Activated CD4-positive, alpha-beta T cell treated with anti-CD3 and anti-CD28 coated beads, Interleukin-10, Interleukin-2, amounts not matched to agents 100 ng/mL and 50 ng/mL, durations not matched to agents 16 hours and 8 hours (primary cell): Measurements from ENCODE around the gene HEATR5B.
"Not testable (repeated sequence)": the region's sequence is repeated elsewhere in the genome, so short reads cannot be mapped to it uniquely, and the experiment has no call there.

ENCODE experiments used
- DNase-seq: peaks from one replicate; pipeline ENCODE4 v3.0.0-alpha.2; 2020

The HEATR5B gene

DNA sequence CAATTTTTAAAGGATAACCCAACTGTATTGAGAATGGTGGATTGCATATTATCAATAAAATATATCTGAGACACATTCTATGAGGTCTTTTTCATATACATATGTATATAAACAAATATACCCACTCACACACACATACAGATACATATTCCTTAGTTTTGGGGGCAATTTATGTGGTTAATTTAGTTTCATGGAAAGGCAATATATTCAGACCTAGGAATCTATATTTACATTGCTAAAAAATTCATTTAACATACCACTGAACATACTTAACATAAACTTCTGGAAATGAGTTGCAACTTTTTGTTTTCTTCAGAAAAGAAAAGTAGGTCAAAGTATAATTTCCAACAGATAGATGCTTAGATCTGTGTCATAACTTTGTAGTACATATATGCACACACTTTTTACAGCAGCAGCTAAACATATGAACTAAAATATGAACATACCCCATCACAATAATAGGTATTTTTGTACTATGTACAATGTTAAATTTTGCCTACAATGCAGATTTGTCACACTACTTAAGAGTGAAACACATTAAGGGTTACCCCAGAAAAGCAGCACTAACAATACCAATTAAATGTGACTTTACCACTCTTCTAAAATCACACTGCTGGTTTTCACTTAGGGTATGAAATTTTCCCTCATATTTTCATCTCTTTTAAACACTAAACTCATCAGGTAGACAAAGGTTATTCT lies 23.0 kb downstream of the HEATR5B start:
- DNase-seq = no peak

DNA sequence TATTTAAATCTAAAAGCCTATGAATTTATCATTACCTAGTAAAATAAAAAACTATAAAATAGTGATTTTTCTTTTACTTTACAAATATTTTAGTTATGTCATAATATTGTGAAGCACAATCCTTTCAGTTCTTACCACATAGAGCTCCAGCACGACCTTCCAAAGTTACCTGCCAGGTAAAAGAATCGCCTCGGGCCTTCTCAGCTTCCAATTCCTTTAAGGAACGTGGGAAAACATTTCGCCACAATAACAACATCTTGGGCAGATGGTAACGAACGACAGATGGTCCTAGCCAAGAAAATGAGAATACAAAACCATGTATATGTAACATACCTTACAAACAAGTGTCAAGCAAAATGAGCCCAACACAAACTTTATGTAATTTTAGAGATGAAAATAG lies 23.7 kb downstream of the HEATR5B start:
- no peak for DNase-seq

- DNase-seq = no peak
Observed at GRCh38 chr2:37059841-37060240, 24.3 kb downstream of the HEATR5B start.

- DNase-seq = no peak
Observed at GRCh38 chr2:37052600-37053332, 31.4 kb downstream of the HEATR5B start.

DNA sequence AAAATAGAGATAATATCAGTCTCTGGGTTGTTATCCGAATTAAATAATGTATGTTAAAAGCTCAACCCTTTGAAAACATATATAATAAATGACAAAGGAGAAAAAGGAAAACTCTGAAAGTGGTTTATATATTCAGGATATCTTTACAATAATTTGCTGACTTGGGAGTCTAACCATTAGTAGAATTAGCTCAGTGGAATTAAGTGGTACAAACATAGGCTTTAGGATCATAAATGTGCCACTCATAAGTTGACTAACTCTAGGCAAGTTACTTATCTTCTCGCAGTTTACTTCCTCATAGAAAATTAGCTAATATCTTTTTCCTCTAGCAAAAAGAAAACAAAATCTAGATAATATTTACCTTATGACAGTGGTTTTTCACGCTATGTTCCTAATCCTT lies 44.6 kb downstream of the HEATR5B start:
- no peak for DNase-seq

DNA sequence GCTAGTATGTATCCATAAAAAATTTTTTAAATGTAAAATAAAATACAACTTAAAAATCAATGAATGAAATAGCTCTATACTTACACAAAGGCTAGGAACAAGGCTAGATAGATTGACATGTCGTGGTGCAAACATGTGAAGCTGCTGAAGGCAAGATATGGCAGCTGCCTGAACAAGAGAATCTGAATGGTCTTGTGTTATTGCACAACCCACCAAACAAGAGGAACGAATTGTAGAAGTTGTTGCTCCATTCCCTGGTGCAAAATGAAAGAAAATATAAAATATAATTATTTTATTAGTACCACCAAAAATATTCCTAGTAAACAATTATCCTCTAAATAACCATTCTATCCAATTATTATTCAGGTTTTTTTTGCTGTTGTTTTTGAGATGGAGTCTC lies 46.4 kb downstream of the HEATR5B start:
- DNase-seq = no peak

GRCh38 chr2:37029758-37030157 lies 54.4 kb downstream of the HEATR5B start:
- DNase-seq = no peak

- DNase-seq = peak; percentile 5
Observed at GRCh38 chr2:37026050-37026449, 58.1 kb downstream of the HEATR5B start.

DNA sequence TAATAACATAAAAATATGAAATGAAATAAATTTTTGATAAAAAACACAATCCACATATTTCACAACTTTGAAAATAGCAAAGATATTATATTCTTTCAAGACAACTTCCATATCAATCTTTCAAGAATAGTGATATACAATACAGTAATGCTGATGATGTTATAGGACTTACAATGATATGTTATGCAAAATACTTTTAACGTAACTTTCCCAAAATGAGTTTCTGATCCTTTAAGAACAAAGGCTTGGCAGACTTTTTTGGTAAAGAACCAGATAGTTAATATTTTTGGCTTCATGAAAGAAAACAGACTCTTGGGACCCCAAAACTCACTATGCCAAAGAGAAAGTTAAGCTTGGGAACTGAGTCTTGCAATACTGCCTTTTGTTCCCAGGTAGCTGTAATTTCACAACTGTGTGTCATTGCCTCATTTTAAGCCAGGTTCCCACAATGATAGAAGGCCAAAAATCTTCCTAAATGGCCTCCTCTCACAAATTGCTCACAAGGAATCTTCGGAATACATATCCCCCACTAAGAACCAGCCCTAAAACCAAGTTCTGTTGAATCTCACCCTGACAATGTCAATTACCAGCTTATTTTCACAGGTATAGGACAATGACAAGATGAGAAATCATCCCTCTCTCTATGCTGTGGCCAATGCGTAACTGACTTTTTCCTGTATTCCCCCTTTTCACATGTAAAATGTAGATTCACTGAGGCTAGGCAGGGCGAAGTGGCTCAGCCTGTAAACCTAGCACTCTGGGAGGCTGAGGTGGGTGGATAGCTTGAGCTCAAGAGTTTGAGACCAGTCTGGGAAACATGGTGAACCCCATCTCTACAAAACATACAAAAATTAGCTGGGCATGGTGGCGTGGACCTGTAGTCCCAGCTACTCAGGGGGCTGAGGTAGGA lies 63.0 kb downstream of the HEATR5B start:
- no peak for DNase-seq

DNA sequence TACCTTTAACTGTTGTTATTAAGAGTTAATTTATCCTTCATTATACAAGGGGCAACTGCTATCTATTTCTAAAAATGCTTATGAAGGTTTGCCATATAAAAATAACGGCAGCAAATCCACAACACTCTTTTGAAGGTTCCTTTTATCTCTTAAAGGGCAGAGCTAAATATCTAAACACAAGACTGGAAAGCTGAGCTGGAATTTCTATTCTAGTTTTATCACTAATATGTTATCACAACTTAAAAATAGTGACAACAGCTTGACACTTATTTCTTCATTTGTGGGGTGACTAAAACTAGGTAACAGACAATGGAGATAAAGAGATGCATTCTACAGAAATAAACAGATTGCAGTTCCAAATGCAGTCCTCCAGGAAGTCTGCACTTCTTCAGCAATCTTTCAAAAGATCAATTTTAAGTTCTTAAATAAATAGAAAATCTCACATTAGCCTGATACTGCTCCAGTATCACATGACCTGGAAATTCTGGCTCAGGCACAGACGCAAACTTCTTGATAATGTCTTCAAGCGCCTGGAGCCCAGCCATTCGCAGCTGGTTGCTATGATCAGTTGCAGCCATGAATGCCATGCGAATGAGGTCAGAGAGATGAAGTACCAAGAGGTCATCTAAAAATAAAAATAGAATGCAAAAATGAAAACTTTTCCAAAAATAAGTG lies 63.8 kb downstream of the HEATR5B start:
- no peak for DNase-seq

DNA sequence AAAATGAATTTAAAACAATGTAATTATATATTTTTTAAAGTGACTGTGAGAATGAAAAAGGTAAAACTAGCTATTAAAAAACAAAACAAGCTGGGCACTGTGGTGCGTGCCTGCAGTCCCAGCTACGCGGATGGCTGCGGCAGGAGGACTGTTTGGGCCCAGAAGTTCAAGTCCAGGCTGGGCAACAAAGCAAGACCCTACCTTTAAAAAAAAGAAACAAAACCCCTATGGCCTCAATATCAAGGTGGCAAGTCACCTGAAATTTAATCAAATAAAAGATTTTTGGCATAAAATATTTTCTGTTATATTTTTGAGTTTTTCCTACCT lies 70.9 kb downstream of the HEATR5B start:
- DNase-seq = no peak

- DNase-seq = no peak
Observed at GRCh38 chr2:37011130-37011529, 73.0 kb downstream of the HEATR5B start.

DNA sequence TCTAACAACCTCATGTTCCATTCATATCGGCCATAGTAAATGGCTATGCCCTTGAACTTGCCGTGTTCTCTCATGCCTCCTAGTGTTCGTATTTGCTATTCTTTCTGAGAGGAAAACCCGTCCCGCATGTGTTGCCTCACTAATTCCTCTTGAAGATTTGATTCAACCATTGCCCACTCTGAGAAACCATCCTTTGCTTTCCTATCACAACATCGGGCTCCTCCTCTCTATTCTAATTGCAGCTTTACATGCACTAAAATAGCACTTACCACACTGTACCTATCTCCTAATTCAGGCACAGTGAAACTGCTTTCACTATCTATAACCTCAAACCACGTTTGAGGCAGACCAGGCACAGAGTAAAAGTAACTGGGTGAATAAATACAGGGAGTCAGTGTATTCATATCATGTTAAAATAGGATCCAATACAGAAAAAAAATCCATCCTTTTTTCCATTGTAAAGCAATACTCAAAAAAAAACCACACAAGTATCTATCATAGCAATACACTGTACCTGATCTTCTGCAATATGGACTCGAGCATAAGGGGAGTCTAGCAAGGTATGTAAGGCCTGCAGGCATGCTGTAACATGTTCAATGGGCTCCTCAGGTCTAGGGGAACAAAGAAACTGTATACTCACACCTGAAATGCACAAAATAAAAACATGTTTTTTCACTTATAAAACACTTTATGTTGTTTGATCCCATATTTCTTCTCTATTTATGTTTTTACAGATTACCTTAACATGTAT lies 78.9 kb downstream of the HEATR5B start:
- peak; percentile 41 for DNase-seq

DNA sequence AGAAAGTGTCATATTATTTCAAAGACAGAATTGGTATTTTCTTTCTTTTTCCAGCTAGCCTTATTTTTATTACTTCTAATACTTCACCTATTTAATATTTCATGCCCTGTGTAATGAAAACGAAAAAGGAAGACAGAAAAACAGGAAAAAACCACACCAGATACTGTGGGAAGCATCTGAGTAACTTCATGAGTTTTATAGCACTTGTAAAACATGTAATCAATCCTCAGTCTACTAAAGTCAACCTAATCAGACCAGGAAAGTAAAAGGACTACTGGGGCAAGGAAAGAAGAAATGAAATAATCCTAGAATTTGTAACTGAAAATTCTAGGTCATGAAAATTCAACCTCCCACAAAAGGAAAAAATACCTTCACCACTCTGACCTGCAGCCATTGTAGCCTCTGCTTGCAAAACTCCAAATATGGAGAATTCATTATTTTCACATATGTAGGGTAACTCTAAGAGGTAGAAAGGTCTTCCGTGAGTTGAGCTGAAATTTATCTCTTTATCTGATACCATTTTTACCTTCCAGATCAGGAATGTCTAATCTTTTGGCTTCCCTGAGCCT lies 83.1 kb downstream of the HEATR5B start:
- DNase-seq = no peak

DNA sequence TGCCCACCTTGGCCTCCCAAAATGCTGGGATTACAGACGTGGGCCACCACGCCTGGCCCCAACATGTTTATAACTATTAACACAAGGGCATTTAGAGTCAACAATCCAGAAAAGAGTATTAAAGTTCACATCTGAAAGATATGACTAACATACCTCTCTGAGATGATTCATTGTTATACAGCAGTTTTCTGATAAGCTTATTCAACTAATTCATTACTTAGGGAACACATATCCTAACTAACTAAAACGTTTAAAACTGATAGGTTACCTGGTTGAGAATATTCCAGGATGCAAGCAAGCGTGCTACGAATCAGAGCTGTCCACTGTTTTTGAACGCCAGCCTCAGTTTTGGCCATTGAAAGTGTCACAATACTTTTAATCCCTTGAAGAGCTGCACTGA lies 83.9 kb downstream of the HEATR5B start:
- DNase-seq = no peak

DNA sequence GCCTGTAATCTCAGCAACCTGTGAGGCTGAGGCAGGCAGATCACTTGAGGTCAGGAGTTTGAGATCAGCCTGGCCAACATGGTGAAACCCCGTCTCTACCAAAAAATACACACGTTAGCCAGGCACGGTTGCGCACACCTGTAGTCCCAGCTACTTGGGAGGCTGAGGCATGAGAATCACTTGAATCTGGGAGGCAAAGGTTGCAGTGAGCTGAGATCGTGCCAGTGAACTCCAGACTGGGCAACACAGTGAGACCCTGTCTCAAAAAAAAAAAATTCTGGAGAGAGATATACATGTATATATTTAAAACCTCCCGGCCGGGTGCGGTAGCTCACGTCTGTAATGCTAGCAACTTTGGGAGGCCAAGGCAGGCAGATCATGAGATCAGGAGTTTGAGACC lies 84.8 kb downstream of the HEATR5B start:
- not testable (repeated sequence) for DNase-seq

DNA sequence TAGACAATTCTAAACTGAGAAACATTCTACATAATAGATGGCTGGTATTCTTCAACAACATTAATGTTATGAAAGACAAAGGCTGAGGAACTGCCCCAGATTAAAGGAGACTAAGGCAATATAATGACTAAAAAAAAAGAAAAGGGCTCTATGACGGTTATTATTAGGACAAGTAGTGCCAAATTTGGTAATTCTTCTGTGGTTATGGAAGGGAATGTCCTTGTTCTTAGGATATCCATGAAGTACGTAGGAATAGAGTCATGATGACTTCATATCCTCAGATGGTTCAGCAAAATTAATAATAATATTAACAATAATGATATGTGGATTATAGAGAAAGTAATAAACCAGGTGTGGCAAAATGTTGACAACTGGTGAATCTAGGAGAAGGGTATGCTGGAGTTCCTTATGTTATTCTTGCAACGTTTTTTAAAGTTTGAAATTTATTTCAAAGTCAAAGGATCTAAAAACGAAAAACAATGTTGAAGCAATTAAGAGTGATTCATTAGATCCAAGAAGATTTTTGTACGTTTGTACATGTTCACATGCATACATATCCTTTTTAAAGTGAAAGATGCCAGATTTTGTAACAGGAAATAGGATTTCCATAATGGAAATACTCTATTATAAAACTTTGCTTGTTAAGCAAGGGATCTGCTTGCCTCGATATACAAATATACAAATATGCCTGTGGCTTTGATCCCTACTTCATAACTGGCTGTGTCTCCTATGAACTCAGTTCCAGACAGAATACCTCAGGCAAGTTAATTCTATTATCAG lies 90.1 kb downstream of the HEATR5B start:
- no peak for DNase-seq

- DNase-seq = no peak
Observed at GRCh38 chr2:36988008-36988407, 96.2 kb downstream of the HEATR5B start.

- no peak for DNase-seq
Observed at GRCh38 chr2:36982467-36982866, 101.7 kb downstream of the HEATR5B start.

- no peak for DNase-seq
Observed at GRCh38 chr2:36981911-36982310, 102.3 kb downstream of the HEATR5B start.

GRCh38 chr2:36979007-36979406 lies 105.2 kb downstream of the HEATR5B start:
- DNase-seq = not testable (repeated sequence)
